Transverse colon (tissue), 4 donors: ENCODE measurements around the gene RASAL1. TPM values are rescaled to one million over a fixed set of nuclear protein-coding genes. Genes with fewer than 3 reads are reported as not detected.

Source experiments
- DNase-seq: peaks from one replicate; pipeline ENCODE4 v3.0.0-alpha.2; 2019
- H3K27ac ChIP-seq, 4 donors: fragments of 200-600 bp; sonication (generic); 2 replicates each; pipeline ENCODE4 v1.5.1; 2016 to 2018; ENCODE audit warnings: inconsistent platforms in 4 of 4
- H3K27me3 ChIP-seq: fragments of 200-600 bp; sonication (generic); 2 replicates; pipeline ENCODE4 v1.5.1; 2017; ENCODE audit warnings: inconsistent platforms
- H3K36me3 ChIP-seq, 4 donors: fragments of 200-600 bp; sonication (generic); 2 replicates each; pipeline ENCODE4 v1.5.1; 2017 to 2019; ENCODE audit warnings: inconsistent platforms in 4 of 4
- H3K4me1 ChIP-seq, 4 donors: fragments of 200-600 bp; sonication (generic); 2 replicates each; pipeline ENCODE4 v1.5.1; 2017 to 2020; ENCODE audit warnings: inconsistent platforms in 4 of 4
- H3K4me3 ChIP-seq, 4 donors: fragments of 200-600 bp; sonication (generic); 1 replicate in 1 of 4; 2 replicates in 3 of 4; pipeline versions ENCODE4 v1.5.1 to v1.6.1; 2017 to 2019; ENCODE audit warnings: inconsistent platforms in 4 of 4
- H3K9me3 ChIP-seq, 2 donors: fragments of 200-600 bp; sonication (generic); 2 replicates each; pipeline ENCODE4 v1.5.1; 2017 to 2019; ENCODE audit warnings: inconsistent platforms in 2 of 2
- EP300 ChIP-seq: sonication (generic); formaldehyde crosslinking; IDR thresholded peaks from one replicate; pipeline ENCODE4 v1.6.1; 2017; ENCODE audit warnings: antibody characterized with exemption, low read depth
- POLR2A ChIP-seq: fragments of 450-650 bp; IDR thresholded peaks from one replicate; pipeline ENCODE4 v1.6.1; 2016; ENCODE audit warnings: antibody characterized with exemption, mild to moderate bottlenecking, moderate library complexity
- POLR2AphosphoS5 ChIP-seq, 3 donors: sonication (generic); formaldehyde crosslinking; IDR thresholded peaks; one replicate each; pipeline ENCODE4 v1.6.1; 2016; ENCODE audit warnings: antibody characterized with exemption in 3 of 3
- WGBS, 2 donors: methylation state at CpG; one replicate each; pipeline ENCODE4 v1.1.5; 2018; ENCODE audit warnings: low coverage in 1 of 2; 5-methylcytosine and 5-hydroxymethylcytosine counted together
- in situ Hi-C, 4 donors: fragments of 200-750 bp; cut with MboI; loops; one replicate each; pipeline versions ENCODE4 v1.15.0 to v1.15.1; 2017; ENCODE audit warnings: low sequenced_read_pairs in 3 of 4, low pct_ligation_motif_present in 1 of 4, low pct_unique_long_range_greater_than_20kb in 1 of 4
- intact Hi-C: fragments of 100-400 bp; cut with DNase I; formaldehyde crosslinking; loops from one replicate; pipeline ENCODE4 v1.15.1; 2023; ENCODE audit warnings: low total_unique reads
- total RNA-seq, 4 donors: library from RNA; depleted of rRNA; stranded (reverse); fragments of >200 nt; gene quantifications; one replicate each; pipeline ENCODE4 v1.1.0, GENCODE V29; 2016
- TF ChIP-seq, protein P1 (sequence below), 5 experiments: fragments of 200-600 bp in 3 of 5; fragments of 450-650 bp in 2 of 5; sonication (generic) in 3 of 5; IDR thresholded peaks; 1 replicate in 2 of 5; 2 replicates in 3 of 5; pipeline ENCODE4 v1.5.1; 2016 to 2017; ENCODE audit warnings: antibody characterized with exemption in 5 of 5, inconsistent platforms in 3 of 5, mild to moderate bottlenecking in 2 of 5, moderate library complexity in 1 of 5

Gene RASAL1
- total RNA-seq, 4 donors from 2014 or later, result 1.9 to 38.2 (median 4.9) TPM

DNA sequence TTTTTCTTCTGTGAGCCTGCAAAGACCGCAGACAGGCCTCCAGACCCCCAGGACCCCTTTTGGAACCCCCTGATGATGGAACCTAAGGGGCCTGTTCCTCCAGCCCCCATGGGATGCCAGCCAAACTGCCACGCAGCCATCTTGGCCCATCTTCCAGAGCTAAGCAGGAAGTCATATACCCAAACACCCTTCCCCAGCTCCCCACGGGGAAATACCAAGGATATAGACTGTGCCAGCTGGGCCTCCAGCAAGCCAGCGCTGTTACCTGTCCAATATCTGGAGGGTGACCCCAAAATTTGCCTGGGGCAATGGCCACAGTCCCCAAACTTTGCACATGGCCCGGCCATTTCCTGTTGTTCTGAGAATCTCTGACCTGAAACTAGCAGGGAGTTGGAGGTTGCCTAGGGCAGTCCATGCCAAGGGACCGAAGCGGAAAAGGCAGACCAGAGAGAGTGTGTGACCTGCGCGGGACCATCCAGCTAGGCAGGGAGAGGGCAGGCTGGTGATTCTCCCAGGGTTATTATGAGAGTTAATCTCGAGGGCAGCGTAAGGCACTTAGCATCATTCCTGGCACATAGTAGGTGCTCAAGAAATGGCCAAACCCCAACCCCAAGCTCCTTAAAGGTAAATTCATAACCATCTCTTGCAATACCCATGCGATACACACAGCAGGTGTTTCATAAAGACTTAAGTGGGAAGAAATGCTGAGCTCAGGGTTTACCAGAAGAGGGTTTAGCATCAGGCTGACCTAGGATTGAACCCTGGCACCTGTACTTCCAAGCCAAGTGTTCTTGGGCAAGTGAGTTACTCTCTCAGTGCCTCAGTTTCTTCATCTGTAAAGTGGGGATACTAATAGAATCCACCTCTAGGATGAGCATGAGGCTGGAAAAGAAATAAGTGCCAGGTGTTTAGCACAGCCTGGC is 2.6 kb upstream of the RASAL1 start:
- Histone ChIP-seq H3K36me3 (no peaks in the 10 kb centered on the region), H3K4me1 (peaks cover 0 to 35% (median 26%) of the 10 kb centered on the region in 4 donors), H3K9me3 (no peaks in the 10 kb centered on the region), H3K27me3 (peaks cover 12% of the 10 kb centered on the region), H3K27ac (peak overlapping the region in 1 of 4 donors; percentile 79), H3K4me3 (no peak overlapping the region)
- intact Hi-C loops (no loop called here), in situ Hi-C loops (no loop called here)
- DNase-seq, result no peak
- TF ChIP-seq POLR2A (no peak), EP300 (no peak), POLR2AphosphoS5 (IDR thresholded peaks at IDR 0.05) (no peak)
- TF ChIP-seq, protein P1, sequence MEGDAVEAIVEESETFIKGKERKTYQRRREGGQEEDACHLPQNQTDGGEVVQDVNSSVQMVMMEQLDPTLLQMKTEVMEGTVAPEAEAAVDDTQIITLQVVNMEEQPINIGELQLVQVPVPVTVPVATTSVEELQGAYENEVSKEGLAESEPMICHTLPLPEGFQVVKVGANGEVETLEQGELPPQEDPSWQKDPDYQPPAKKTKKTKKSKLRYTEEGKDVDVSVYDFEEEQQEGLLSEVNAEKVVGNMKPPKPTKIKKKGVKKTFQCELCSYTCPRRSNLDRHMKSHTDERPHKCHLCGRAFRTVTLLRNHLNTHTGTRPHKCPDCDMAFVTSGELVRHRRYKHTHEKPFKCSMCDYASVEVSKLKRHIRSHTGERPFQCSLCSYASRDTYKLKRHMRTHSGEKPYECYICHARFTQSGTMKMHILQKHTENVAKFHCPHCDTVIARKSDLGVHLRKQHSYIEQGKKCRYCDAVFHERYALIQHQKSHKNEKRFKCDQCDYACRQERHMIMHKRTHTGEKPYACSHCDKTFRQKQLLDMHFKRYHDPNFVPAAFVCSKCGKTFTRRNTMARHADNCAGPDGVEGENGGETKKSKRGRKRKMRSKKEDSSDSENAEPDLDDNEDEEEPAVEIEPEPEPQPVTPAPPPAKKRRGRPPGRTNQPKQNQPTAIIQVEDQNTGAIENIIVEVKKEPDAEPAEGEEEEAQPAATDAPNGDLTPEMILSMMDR (IDR thresholded peaks at IDR 0.05), result no peak
- 74 to 83% methylated on average over 6 to 12 of the region's 12 CpGs for WGBS, 2 donors

DNA sequence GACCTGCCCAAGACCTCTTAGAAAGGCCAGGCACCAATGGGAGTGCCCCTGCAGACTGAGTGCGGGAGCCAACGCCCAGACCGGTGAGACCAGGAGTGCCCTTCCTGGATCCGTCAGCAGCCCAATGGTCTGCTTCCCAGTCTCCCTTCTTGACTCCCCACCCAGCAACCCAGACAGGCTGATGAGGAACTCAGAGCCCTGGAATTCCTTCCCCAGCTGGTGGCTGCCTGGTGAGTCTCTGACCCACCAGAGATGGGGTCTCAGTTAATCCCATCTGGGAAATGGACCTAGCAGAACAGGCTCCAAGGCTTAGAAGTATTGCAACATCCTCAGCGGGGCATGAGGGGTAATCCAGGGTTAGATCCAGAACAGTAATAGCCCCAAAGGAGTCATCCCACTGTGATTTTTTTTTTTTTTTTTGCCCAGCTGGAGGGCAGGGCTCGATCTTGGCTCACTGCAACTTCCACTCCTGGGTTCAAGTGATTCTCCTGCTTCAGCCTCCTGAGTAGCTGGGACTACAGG is 1.5 kb upstream of the RASAL1 start:
- Histone ChIP-seq H3K4me1 (peaks cover 0 to 26% (median 15%) of the 10 kb centered on the region in 4 donors), H3K9me3 (no peaks in the 10 kb centered on the region), H3K27me3 (peaks cover 12% of the 10 kb centered on the region), H3K36me3 (no peaks in the 10 kb centered on the region), H3K27ac (peak overlapping the region; percentile 53 to 79 (median 66)), H3K4me3 (no peak overlapping the region)
- intact Hi-C loops, result no loop called here
- peak; percentile 86 for DNase-seq
- in situ Hi-C loops, result no loop called here
- 35 to 51% methylated on average over 2 to 6 of the region's 6 CpGs for WGBS, 2 donors
- TF ChIP-seq POLR2AphosphoS5 (IDR thresholded peaks at IDR 0.05) (peak in 2 of 3 donors; percentile 22 to 34), POLR2A (no peak)

DNA sequence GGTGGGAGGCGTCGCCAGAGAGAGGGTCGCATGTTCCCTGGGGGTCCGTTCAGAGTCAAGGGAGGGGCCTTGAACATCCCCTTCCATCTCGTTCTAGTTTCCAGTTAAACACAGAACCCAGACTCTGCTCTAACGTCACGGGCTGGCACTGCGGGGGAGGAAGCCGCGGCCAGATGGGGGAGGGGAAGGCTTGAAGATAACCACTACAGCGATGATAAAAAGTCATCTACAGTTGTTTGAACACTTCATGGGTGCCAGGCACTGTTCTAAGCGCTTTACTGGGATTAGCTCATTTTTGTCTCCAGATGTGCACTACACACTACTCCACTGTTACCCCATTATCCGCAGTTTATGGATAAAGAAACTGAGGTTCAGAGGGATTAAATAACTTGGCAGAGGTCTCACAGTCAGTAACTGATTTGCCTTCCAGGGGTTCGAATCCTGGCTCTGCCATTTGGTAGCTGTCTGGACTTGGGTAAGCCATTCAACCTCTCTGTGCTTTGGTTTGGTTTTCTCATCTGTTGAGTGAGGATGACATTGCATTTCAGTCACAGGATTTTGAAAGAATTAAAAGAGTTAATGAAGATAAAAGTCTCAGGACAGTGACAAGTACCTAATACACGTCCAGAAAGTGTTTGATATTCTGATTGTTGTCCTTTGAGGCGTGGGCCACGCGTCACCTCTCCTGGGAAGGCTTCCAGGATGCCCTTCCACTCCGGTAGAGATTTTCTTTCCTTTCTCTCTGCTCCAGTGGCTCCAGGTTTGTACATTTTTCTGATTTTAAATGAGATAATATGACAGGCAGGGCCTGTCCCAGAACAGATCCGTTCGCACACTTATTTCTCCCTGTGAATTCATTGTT is 798 bp upstream of the RASAL1 start:
- 17 to 25% methylated on average over 1 to 19 of the region's 21 CpGs for WGBS, 2 donors
- peak overlapping the region in 2 of 4 donors; percentile 45 to 48 for H3K4me3 ChIP-seq
- DNase-seq, result peak; percentile 64
- peaks cover 0 to 20% (median 12%) of the 10 kb centered on the region in 4 donors for H3K4me1 ChIP-seq
- intact Hi-C loops, result no loop called here
- H3K9me3 ChIP-seq, result no peaks in the 10 kb centered on the region
- TF ChIP-seq, protein P1 (IDR thresholded peaks at IDR 0.05), result no peak
- TF ChIP-seq POLR2A (no peak), EP300 (no peak), POLR2AphosphoS5 (IDR thresholded peaks at IDR 0.05) (no peak)
- H3K36me3 ChIP-seq, result no peaks in the 10 kb centered on the region
- peak overlapping the region; percentile 53 to 79 (median 66) for H3K27ac ChIP-seq
- peaks cover 12% of the 10 kb centered on the region for H3K27me3 ChIP-seq
- in situ Hi-C loops, result no loop called here

DNA sequence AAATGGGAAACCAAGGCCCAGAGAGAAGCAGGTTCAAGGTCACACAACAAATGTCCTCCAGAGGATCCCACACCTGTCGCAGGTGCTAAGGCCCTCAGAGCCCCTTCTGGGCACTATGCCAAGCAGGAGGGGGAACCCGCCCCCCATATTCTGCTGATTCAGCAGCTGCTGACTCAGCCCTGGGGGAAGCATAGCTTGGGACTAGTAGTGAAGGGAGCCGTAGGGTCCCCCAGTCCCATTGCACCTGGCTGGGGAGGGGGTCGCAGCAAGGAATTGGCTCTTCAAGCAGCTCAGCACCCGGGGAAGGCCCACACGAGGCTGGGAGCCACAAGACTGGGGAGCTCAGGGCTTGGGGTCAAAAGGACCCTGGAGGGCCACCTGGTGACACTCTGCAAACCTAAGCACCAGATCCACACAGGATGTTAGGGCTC is 1.0 kb downstream of the RASAL1 start:
- peaks cover 12% of the 10 kb centered on the region for H3K27me3 ChIP-seq

More for the DNA sequence above, 1.0 kb downstream of the RASAL1 start:
- in situ Hi-C loops (no loop called here), intact Hi-C loops (no loop called here)
- Histone ChIP-seq H3K4me1 (peaks cover 0 to 20% (median 12%) of the 10 kb centered on the region in 4 donors), H3K9me3 (no peaks in the 10 kb centered on the region), H3K4me3 (peak overlapping the region in 3 of 4 donors; percentile 34 to 48 (median 45)), H3K36me3 (no peaks in the 10 kb centered on the region), H3K27ac (peak overlapping the region in 3 of 4 donors; percentile 53 to 79 (median 72))
- no peak for DNase-seq
- TF ChIP-seq EP300, result no peak
- no peak for TF ChIP-seq POLR2A
- TF ChIP-seq POLR2AphosphoS5 (IDR thresholded peaks at IDR 0.05), result no peak
- TF ChIP-seq, protein P1 (IDR thresholded peaks at IDR 0.05), result no peak
- WGBS, 2 donors, result 31% methylated on average over 6 of the region's 6 CpGs; no CpG with 5 or more reads in 1 of the 2 donors
